ENCODE results near the gene EYA2.

- TF ChIP-seq, protein P1, sequence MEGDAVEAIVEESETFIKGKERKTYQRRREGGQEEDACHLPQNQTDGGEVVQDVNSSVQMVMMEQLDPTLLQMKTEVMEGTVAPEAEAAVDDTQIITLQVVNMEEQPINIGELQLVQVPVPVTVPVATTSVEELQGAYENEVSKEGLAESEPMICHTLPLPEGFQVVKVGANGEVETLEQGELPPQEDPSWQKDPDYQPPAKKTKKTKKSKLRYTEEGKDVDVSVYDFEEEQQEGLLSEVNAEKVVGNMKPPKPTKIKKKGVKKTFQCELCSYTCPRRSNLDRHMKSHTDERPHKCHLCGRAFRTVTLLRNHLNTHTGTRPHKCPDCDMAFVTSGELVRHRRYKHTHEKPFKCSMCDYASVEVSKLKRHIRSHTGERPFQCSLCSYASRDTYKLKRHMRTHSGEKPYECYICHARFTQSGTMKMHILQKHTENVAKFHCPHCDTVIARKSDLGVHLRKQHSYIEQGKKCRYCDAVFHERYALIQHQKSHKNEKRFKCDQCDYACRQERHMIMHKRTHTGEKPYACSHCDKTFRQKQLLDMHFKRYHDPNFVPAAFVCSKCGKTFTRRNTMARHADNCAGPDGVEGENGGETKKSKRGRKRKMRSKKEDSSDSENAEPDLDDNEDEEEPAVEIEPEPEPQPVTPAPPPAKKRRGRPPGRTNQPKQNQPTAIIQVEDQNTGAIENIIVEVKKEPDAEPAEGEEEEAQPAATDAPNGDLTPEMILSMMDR (IDR thresholded peaks at IDR 0.05): no peak
- TF ChIP-seq EZH2 (IDR thresholded peaks at IDR 0.05; ENCODE audit: borderline replicate concordance, insufficient read depth, low read depth, low read length, poor library complexity, severe bottlenecking): no peak
Observed at GRCh38 chr20:47127546-47127945, 232.9 kb downstream of the EYA2 start.

All from B cell (primary cell).